ENCODE measurements around the gene CT83. TPM values are rescaled to one million over a fixed set of nuclear protein-coding genes. Genes with fewer than 3 reads are reported as not detected.

The CT83 gene
- not detected in 2 replicates for total RNA-seq

GRCh38 chrX:116462822-116463221, at the start of gene CT83:
CT83 (minus strand) TSS chrX:116462976; CDS start chrX:116462856, 120 bp downstream.

GRCh38 chrX:116436358-116436816, 26.4 kb downstream of the CT83 start, which contains the start of gene SLC6A14:
SLC6A14 (plus strand) TSS chrX:116436606; CDS start chrX:116436710, 104 bp downstream.

Other genes with a start within 250 kb of the CT83 start
- 0.17 TPM in 1 of 2 replicates, not detected in the other for gene SLC6A14, start 26.4 kb downstream of the CT83 start, total RNA-seq